Measurements from ENCODE around the gene TST. TPM values are rescaled to one million over a fixed set of nuclear protein-coding genes. Genes with fewer than 3 reads are reported as not detected.
A peak's percentile ranks its signal among the peaks of the same experiment; 100 is the strongest.

Gene TST
- 7.2 TPM in 2 replicates for total RNA-seq

- DNase-seq (peak; percentile 64), ATAC-seq (ENCODE audit: low read depth) (peak; percentile 80)
- ChIA-PET POLR2A (interaction anchor here (0.5 to 2.3 kb wide), 5 partner anchors 32 to 571 kb away, joined by 3 to 17 read pairs (median 3); partner anchors contain the start of genes IFT27 and KCTD17), CTCF (interaction anchor here (1.0 to 1.6 kb wide), 3 partner anchors 25 to 257 kb away, joined by 3 to 4 read pairs (median 3); no protein-coding TSS in a partner anchor)
- peaks cover 18% of the 10 kb centered on the region for H3K4me1 Mint-ChIP-seq
- peak within 1 kb of the TSS; percentile 41 for H3K27ac Mint-ChIP-seq
- no peaks in the 10 kb centered on the region for H3K9me3 Mint-ChIP-seq
- no peaks in the 10 kb centered on the region for H3K27me3 Mint-ChIP-seq
- intact Hi-C loops (cut with micrococcal nuclease) = no loop called here
- TF ChIP-seq CTCF (IDR thresholded peaks at IDR 0.05) = no peak
- H3K4me3 Mint-ChIP-seq = peak within 1 kb of the TSS; percentile 92
- H3K36me3 Mint-ChIP-seq (ENCODE audit: low read depth) = no peaks in the 10 kb centered on the region
These were observed at the start of gene TST, which contains the start of gene MPST for GRCh38 chr22:37019309-37020191. TSS of gene TST (minus strand) at chr22:37019447. CDS start at chr22:37018732, 715 bp downstream. TSS of gene MPST (plus strand) at chr22:37019742. CDS start at chr22:37019837, 95 bp downstream.

GRCh38 chr22:37068859-37069258, 49.6 kb upstream of the TST start:
- ChIA-PET CTCF (no interaction called here), POLR2A (interaction anchor here (0.6 to 0.9 kb wide), 2 partner anchors 11 to 976 kb away, joined by 3 to 4 read pairs; no protein-coding TSS in a partner anchor)
- no peak for TF ChIP-seq CTCF (IDR thresholded peaks at IDR 0.05)
- DNase-seq (no peak), ATAC-seq (ENCODE audit: low read depth) (no peak)
- H3K36me3 Mint-ChIP-seq (ENCODE audit: low read depth) = peaks cover 5% of the 10 kb centered on the region
- intact Hi-C loops (cut with micrococcal nuclease) = no loop called here
- no peak overlapping the region for H3K4me3 Mint-ChIP-seq
- H3K27ac Mint-ChIP-seq = no peak overlapping the region
- H3K4me1 Mint-ChIP-seq = no peaks in the 10 kb centered on the region
- H3K27me3 Mint-ChIP-seq = peaks cover 21% of the 10 kb centered on the region
- H3K9me3 Mint-ChIP-seq = no peaks in the 10 kb centered on the region

DNA sequence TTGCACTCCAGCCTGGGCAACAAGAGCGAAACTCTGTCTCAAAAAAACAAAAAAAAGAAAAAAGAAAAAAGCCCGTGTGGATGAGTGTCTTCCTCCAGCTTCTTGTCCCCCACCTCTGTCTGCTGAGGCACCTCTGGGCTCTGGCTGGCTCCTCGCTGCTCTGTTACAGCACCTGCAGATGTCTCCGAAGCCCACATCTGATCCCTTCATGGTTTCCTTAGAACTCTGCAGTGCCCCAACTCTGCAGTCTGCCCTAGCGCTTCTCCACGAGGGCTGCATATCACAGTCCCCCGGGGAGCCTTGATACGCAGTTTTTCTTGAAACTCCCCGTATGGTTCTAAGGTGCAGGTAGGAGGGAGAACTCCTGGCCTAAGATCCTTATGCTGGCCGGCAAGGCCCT, 48.2 kb upstream of the TST start:
- no peaks in the 10 kb centered on the region for H3K9me3 Mint-ChIP-seq
- POLR2A ChIA-PET = no interaction called here
- DNase-seq (no peak), ATAC-seq (ENCODE audit: low read depth) (no peak)
- no peak overlapping the region for H3K27ac Mint-ChIP-seq
- no peak for TF ChIP-seq CTCF (IDR thresholded peaks at IDR 0.05)
- peaks cover 5% of the 10 kb centered on the region for H3K36me3 Mint-ChIP-seq (ENCODE audit: low read depth)
- intact Hi-C loops (cut with micrococcal nuclease) = no loop called here
- CTCF ChIA-PET = interaction anchor here (0.6 kb wide), 1 partner anchor 195 kb away, joined by 3 read pairs; no protein-coding TSS in a partner anchor
- peaks cover 21% of the 10 kb centered on the region for H3K27me3 Mint-ChIP-seq
- H3K4me3 Mint-ChIP-seq = no peak overlapping the region
- no peaks in the 10 kb centered on the region for H3K4me1 Mint-ChIP-seq

GRCh38 chr22:37065961-37066360, 46.7 kb upstream of the TST start:
- Mint-ChIP-seq H3K4me3 (no peak overlapping the region), H3K27ac (no peak overlapping the region), H3K27me3 (peaks cover 21% of the 10 kb centered on the region), H3K36me3 (ENCODE audit: low read depth) (peaks cover 11% of the 10 kb centered on the region), H3K9me3 (no peaks in the 10 kb centered on the region), H3K4me1 (no peaks in the 10 kb centered on the region)
- no peak for ATAC-seq (ENCODE audit: low read depth)
- POLR2A ChIA-PET = no interaction called here
- DNase-seq = no peak
- TF ChIP-seq CTCF (IDR thresholded peaks at IDR 0.05) = no peak
- intact Hi-C loops (cut with micrococcal nuclease) = no loop called here
- CTCF ChIA-PET = interaction anchor here (0.7 kb wide), 1 partner anchor 250 kb away, joined by 3 read pairs; no protein-coding TSS in a partner anchor

DNA sequence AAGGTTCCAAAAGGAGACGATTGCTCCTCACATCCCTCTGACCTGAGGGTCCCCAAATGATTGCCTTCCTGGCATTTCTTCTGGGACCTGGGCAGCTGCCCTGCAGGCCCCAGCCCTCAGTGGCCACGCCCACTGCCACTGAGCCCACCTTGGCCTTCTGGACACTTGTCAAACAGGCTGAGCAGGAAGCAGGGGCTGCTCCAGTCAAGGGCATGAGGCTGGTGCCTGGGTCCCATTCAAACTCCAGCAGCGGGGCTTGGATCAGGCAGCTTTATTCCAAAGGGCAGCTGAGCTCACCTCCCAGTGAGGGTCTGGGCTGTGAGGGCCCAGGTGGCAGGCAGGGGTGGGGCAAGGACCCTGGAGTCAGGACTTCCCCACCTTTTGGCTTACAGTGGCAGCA, 45.9 kb upstream of the TST start:
- no peak overlapping the region for H3K4me3 Mint-ChIP-seq
- ChIA-PET POLR2A (no interaction called here), CTCF (no interaction called here)
- intact Hi-C loops (cut with micrococcal nuclease) = no loop called here
- ATAC-seq (ENCODE audit: low read depth) = no peak
- peaks cover 18% of the 10 kb centered on the region for H3K27me3 Mint-ChIP-seq
- no peak for TF ChIP-seq CTCF (IDR thresholded peaks at IDR 0.05)
- H3K36me3 Mint-ChIP-seq (ENCODE audit: low read depth) = peaks cover 16% of the 10 kb centered on the region
- H3K27ac Mint-ChIP-seq = no peak overlapping the region
- H3K9me3 Mint-ChIP-seq = no peaks in the 10 kb centered on the region
- DNase-seq = no peak
- no peaks in the 10 kb centered on the region for H3K4me1 Mint-ChIP-seq
